HG03175 (cell line): ENCODE results near the gene ZCCHC4.

ENCODE experiments used
- ATAC-seq: cut with Tn5 transposase; IDR thresholded peaks from one replicate; pipeline ENCODE4 v1.9.1; 2021; ENCODE audit warnings: mild to moderate bottlenecking, moderate library complexity; ENCODE audit not compliant: unreplicated experiment

Gene ZCCHC4

DNA sequence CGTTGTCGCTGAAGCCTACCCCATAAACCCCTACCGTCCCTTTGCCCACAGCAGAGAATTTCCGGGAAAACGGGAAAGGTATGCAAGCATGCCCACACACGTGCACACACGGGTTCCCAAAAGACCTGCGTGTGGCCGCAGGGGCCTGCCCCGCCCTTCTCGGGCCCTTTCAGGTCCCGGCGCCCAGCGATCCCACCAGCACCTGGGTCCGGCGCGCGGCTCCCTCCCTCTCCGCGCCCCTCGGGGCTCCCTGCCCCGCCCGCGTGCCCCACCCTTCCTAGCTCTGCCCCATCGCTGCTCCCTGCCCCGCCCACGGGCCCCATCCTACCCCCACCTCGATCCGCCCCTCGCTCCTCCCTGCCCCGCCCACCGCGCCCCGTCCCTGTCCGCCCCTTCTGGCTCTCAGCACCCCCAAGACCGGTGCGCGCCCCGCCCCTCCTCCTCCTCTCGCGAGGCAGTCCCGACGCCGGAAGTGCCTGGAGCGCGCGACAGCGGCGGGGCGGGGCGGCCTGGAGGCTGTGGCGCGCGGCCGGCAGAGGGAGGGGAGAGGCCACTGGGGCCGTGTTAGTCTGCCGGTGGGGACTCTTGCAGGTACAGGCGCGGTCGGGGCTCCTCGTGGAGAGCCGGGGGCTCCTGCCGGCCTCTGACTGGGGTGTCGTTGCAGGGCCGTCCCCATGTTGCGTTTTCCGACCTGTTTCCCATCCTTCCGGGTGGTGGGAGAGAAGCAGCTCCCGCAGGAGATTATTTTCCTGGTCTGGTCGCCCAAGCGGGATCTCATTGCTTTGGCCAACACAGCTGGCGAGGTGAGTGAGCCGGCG lies 64.4 kb downstream of the ZCCHC4 start, which contains the start of gene ANAPC4:
ANAPC4 (plus strand) TSS at position 510 of the 818 bp plus-strand sequence; CDS start at position 675, 165 bp downstream.
- ATAC-seq, result peak; percentile 97

DNA sequence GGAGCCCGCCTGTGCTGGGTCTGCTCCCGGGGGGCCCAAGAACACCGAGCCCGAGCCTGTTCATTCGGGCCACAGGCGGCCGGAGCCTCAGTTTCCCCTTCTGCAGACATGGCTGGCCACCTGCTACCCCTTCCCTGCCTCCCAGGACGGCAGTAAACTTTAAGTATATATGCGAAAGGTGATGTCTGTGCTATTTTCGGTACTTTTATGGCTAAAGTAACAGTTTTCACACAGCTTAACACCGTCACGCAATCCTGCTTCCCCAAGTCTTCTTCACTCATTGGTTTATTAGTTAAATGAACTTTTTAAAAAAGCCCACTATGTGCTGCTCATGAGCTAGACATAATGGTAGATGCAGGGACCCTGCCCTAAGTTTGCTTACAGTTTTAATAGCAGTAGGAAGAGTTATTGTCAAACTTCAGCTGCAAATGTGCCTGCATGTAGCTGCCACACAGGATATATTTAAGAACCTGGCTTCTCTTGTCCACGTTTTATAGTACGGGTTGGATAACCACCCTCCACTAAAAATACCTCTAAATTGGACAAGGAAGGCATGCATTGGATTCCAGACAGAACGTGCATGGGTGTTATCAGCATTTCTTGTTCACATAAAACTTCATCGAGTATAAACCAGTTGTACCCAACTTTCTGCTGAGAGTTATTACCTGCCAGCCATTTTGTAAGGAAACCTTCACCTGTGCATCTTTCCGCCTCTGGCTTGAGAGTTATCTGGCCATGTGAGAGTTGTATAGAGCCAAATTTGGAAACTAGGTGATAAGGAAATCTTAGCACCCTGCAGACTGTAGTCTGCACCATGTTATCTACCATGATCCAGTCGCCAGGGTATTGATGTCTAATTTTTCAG lies 65.2 kb downstream of the ZCCHC4 start:
- peak; percentile 7 for ATAC-seq

DNA sequence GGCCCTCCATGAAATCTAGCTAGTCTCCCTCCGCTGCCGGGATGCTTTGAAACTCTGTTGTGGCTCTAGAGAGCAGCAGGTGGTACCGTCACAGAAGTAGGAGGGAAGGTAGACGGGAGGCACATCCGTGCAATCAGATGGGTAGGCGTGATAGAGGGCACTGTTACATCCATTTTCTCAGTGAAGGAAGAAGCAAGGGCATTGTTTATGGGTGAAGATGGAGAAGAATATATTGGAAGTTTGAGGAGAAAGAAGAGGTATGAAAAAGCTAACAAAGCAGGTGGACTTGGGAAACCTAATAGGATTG lies 65.8 kb downstream of the ZCCHC4 start:
- no peak for ATAC-seq

DNA sequence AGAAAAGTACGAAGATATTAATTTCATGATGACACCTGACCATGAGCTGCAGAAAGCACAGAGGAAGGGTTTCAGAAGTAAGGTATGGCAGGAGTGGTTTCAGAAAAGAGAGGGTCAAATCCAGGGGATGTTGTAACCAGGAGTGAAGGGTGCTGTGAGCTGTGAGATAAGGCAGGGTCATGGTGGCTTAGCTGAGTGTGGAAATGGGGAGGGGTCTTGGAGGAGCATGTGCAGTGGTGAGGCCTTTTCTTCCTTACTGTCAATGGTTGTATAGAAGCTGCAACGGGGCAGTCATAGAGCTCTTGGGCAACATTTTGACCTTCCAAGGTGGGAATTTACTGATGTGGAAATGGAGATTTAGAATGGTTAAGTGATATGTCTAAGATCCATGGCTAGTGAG lies 67.0 kb downstream of the ZCCHC4 start:
- no peak for ATAC-seq

DNA sequence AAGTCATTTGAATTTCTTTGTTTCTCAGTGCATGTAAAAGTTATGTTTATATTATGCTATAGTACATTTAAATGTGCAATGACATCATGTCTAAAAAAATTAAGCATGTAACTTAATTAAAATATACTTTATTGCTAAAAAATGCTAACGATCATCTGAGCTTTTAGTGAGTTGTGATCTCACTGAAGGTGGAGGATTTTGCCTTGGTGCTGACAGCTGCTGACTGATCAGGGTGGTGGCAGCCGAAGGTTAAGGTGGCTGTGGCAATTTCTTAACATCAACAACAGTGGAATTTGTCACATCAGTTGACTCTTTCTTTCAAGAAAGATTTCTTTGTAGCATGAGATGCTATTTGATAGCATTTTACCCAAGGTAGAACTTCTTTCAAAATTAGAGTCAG lies 71.1 kb downstream of the ZCCHC4 start:
- ATAC-seq, result no peak

DNA sequence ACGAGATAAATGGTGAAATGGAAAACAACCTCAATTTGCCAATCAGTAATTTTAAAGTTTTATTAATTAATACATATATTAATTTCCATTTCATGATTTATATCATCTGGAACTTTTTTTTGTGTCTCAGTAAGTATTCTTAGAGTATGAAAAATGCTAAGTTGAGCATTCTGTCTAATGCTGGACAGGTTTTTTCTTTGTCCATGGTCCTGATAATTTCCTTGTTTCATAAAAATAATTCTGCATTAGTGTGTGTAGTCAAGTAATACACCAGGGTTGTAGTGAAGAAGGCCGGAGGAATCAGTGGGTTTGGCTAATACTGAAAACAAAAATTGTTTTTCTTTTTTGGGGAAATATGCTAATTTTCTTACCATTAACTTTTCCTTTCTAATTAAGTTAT lies 74.4 kb downstream of the ZCCHC4 start:
- ATAC-seq, result no peak

DNA sequence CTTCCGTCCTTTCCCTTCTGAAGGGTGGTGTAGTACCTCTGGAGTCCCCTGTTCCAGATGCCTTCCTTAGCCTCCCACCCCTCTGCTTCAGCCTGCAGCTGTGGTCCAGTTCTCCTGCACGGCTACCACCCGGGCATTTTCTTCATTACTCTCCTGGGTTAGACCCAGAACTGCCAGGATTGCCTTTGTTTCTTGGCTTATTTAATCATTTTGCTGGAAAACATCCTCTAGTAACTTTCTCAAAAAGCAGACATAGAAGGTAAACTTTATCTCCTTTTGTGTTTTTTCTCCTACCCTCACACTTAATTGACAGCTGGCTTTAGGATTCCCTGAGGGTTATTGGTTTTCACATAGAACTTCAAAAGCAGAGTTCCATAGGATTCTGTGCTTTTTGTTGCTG lies 84.7 kb downstream of the ZCCHC4 start:
- no peak for ATAC-seq

DNA sequence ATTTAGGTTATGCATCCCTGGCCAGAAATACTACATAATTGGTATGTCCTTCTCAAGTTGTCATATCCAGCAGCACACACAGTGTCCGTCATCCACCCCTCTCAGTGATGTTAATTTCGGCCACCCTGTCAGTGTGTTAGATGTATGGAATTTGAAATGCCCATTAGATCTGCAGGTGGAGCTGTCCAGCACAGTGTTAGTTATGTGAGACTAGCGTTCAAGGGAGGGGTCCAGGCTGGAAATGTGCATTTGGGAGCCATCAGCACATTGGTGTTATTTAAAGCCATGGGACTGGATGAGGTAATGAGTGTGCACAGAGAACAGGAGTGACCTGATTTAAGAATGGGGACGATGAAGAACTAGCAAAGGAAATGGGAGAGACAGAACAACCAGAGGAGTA lies 86.9 kb downstream of the ZCCHC4 start:
- ATAC-seq, result no peak

DNA sequence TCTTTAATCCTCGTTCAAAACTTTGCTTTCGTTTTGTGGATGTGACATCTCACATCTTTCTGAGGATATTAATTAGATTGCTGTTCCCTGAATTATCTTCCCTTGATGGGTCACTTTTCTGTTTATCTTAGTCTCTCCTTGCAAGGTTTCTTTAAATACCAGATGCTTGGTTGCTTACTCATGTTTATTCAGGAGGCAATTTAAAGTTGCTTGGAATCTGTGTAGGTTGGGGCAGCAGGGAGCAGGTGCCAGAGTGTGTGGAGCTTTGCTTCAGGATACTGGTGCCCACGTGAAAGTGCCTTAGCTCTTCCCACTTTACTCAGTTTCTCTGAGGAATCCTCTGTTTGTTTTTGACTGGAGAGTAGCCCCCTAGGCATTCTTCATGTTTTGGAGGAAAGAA lies 88.5 kb downstream of the ZCCHC4 start:
- no peak for ATAC-seq

DNA sequence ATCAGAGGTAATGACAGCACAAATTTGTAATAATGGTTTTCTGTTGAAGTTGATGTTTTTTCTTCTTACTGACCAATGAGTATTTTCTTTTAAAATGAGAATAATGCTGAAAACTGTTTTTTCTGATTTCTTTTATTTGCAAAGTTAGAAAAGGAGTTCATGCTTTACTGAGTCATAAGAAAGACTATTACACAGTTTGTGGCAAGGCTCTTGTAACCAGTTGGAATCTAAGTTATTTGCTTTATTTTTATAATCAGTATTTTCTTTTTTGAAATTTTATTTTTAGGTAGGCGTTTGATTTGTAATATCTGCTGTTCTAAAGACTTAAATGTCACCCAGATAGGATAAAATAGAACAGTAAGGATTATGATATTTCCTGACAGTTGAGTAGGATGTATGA lies 89.9 kb downstream of the ZCCHC4 start:
- no peak for ATAC-seq

DNA sequence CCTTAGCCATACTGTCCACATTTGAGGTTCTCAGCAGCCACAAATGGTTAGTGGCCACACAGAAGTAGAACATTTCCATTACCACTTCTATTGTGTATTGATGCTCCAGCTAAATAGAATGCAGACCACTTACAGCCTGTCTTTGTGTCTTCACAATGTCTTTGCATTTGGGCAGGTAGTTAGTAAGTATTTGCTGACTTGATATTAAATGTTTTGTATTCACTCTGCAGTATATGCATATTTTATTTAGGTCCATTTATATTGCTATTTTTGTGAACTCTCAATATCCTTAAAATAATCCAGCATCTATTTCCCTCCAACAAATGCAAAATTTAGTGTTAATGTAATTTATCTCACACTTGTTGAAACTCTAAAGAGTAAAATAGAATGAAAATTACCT lies 91.1 kb downstream of the ZCCHC4 start:
- no peak for ATAC-seq

DNA sequence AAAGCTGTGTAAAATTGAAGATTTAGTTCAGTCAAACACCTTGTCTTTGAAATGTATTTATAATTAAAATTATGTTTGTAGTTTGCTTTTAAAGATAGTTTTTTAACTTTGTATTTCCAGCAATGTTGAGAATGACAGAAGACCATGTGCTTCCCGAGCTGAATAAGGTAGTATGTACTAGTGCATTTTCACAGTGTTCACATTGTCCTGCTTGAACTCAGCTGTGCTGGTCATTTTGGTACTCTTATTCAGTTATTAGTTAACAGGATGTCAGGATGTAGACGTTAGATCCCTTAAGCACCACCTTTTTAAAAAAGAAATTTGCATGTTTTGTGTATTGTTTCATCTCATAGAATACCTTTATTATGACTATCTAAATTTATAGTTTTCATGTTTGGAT lies 92.9 kb downstream of the ZCCHC4 start:
- no peak for ATAC-seq

DNA sequence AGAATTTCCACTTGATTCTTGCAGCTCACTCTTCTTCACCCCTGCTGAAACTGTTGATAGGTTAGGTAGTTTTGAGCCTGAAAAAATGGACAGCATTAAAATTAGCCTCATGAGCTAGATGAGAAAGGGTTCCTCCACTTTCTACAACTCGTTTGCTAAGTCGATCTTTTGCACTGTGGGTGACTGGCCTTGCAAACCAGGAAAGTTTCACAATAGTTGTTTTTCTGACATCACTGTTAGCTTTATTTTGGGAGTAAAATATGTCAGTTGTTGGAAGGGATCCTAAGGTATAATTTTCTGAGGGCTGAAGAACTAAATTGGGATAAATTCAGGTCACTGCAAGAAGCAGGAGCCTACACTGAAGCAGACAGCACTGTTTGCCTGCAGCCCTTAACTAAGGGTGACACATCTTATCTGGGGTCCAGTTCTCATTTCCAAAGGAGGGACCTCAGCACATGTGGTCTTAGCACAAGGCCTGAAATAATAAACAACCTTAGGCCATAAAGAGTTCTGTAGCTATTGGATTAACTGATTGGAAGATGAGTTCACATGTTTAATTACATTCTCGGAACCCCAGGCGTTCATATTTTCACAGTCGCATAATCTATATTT lies 93.6 kb downstream of the ZCCHC4 start:
- no peak for ATAC-seq

DNA sequence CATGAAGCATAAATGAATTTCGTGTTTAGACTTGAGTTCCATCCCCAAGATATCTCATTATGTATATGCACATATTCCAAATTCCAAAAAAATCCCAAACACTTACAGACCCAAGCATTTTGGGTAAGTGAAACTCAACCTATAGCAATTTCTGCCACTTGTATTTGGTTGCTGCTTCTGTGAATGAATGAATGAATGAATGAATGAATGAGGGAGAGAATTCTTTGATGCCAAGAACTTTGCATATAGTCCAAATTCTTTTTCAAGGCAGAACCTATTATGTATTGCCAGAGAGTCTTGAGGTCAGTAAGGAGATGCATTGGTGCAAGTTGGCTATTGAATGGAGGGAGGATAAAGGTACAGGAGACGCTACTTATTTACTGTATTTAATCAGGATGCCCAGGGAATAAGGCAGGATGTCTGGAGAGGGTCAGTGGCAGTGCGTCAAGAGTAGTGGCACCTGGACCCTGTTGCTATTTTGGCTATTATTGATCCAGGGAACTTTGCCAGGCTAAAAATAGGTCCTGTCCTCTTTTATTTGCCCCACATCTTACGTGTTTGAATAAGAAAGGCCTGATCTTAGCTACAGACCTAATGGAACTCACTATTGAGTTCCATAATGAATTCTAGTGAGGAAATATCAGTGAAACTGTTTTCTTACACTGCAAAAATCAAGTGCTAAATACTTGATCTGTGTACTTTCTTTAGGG lies 98.4 kb downstream of the ZCCHC4 start:
- no peak for ATAC-seq

DNA sequence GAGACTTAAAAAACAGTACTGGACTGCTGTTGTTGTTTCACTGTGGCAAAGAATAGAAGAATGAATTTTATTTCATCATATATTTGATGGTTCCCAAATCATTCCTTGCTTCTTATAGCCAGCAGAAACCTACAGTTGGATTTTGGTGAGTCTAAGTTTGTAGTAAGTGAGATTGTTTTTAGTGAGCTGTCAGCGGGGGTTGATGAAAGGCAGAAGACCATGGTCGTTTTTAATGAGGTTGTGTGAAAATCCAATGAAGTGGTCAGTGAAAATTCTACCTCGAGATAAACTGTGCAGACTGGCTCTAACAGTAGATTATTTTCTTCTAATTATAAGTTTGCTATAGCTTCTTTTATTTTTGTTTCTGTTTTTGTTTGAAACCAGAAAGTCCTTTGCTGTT lies 100.7 kb downstream of the ZCCHC4 start:
- no peak for ATAC-seq

DNA sequence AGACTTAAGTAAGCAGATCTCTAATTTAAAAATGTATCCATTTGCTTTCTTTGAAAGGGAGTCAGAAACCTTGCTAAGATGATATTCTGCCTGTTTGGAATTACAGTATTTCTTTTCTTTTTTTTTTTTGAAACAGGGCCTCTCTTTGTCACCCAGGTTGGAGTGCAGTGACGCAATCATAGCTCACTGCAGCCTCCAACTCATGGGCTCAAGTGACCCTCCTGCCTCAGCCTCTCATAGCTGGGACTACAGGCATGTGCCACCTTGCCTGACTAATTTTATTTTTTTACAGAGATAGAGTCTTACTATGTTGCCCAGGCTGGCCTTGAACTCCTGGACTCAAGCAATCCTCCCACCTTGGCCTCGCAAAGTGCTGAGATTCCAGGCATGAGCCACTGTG lies 104.4 kb downstream of the ZCCHC4 start:
- no peak for ATAC-seq
